NCI-H774 (cell line): ENCODE results near the gene OLFML1.

Source experiments
- DNase-seq: peaks from one replicate; lab custom pipeline; 2025; lab: John Stamatoyannopoulos, UW

Gene OLFML1

DNA sequence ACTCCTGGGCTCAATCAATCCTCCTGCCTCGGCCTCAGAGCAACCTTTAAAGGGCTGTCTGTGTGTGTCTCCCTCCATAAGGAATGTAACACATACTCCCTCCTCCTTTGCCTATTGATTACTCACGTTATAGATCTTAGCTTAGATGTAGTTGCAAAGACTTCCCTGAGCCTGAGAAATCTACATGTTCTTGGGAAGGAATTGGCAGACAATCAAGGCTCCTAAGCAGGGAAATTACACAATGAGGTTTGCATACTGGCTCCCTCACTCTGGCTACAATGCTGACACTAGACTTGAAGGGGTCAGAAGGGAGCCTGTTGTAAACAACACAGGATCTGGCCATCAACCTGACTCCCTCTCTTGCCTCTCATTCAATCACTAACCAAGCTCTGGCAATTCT is 5.2 kb upstream of the OLFML1 start:
- DNase-seq = no peak

DNA sequence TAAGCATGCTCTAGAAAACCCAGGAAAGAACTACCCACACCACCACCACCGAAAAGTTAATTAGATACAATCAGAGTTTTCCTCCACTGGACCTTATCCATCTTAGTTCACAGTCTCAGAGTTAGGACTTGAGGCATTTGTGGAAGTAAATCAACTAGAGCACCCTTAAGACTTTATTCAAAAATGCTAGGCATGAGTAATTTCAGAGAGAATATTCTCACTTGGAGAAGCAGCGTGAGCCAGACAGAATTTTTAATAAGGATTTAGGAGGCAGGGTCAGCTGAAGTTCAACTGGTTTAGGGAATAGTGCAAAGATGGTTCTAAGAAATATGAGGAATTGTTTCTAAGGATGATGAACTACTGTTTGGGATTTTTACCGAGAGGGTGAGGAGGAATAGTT is 1.2 kb upstream of the OLFML1 start:
- no peak for DNase-seq

DNA sequence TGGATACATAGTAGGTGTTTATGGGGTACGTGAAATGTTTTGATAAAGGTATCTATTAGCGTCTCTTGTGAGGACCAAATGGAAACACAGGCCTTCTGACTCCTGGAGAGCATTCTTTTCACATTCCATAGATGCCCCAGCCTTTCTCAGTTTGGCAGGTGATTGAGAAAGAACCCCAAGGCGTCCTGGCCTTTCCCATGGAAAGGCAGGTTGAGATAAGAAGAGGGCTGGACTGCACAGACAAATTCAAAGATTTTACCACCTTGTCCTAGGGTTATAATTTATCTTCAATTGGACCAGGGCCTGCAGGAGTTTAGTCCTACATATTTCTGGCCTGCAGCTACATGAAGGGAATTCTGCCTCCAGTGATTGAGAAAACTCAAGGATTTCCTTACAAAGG is 661 bp upstream of the OLFML1 start:
- DNase-seq = no peak

DNA sequence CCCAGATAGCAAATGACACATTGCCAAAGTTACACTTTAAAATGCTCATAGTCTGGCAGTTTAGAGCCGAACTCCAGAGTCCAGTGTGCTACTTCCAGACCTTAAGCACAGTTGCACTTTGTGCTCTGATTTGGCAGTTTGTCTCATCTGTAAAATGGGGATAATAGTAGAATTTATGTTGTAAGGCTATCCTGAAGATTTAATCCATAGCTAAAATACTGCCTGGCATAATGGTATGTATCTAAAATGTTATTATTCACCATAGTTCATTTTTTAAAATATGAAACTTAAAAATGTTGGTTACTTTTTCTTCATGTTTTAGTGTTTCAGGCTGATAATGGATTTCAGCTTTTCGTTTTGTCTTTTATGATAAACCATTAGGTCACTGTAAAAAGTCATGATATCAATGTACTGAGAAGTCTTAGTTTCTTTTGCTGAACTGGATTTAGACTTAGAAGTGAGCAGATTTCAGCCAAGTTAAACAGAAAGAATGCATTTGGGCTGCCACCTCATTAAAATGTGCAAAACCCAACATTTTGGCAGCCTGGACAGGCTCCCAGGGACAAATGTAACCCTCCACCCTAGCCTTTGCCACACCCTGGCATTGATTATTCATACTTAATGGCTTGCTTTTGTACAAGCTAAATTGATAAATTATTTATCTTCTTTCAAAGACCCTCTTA is 933 bp downstream of the OLFML1 start:
- no peak for DNase-seq

DNA sequence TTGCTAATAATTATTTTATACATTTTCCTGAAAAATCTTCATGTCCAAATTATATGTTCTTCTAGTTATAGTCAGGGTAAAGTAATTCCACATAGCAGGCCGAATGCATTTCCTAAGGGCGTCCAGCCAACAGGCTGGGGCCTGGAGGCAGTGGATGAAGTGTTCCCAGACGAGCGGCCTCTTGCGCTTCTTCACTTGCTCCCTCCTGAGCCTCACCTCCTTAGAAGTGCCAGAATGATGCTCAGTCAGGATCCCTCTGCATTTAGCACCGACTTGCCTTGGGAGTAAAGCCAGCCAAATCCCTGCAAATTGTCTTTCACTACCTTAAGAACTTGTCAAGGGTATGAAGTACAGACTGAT is 1.5 kb downstream of the OLFML1 start:
- no peak for DNase-seq

DNA sequence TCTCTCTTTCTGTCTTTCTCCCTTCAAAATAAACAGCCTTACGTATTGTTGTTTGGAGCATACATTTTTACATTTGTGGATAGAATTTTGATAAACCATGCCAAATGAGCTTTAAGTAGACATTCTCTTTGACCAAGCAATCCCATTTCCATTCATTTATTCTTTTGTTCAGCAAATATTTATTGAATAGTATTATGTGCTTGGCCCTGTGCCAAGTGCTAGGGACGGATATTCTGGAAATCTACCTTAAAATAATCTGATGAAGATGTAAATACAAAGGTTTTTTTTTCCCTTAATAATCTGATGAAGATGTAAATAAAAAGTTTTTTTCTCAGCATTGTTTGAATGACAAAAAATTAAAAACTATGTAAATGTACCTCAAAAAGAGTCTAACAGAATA is 2.1 kb downstream of the OLFML1 start:
- DNase-seq = no peak

DNA sequence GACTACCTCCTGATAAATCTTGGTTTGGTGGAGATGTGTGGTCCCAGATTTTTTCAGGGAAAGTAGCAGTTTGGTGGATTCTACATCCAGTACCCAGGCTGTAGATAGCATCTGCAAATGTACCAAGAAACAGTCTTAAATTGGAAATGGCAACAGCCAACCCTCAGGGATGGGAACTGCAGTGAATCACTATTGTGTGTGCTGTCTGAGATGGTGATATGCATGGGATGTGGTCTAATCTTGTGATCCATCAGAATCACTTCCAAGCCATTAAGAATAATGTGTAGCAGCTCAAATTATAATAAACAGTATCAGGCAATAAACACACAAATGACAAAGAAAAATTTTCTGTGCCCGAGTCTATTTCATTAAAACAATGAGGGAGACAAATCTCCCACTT is 3.4 kb downstream of the OLFML1 start:
- DNase-seq = no peak

DNA sequence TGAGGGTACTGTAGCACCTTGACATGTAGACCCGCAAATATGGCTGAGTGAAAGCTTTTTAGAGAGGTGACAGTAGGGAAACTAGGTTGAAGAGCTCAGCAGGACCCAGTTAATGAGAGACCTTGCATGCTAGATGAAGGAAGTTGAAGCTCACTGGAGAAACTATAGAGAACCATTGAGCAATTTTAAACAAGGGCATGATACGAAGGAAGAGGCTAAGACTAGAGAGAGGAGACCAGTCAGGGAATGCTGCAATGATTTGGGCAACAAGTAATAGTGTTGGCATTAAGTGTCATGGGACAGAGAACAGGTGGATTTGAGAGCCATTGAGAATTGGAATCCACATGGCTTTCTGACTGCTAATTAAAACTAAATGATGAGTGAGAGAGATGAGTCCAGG is 4.1 kb downstream of the OLFML1 start:
- DNase-seq = no peak

DNA sequence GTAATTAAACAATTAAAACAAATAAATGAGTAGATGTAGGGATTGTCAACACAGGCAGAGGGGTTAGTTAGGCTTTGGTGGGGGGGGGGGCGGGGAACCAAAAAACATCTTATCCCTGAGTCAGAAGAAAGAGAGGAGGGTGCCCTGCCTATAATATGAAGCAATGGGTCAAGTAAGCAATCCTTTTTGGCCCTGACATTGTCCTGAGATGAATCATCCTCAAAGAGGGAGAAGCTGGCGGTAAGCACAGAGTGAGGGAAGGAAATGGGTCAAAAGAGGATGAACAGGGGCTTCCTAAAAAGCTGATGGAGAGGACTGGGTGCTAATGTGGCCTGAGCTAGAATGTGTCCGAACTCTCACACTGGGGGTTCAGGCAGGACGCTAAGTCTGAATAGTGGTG is 4.7 kb downstream of the OLFML1 start:
- no peak for DNase-seq

DNA sequence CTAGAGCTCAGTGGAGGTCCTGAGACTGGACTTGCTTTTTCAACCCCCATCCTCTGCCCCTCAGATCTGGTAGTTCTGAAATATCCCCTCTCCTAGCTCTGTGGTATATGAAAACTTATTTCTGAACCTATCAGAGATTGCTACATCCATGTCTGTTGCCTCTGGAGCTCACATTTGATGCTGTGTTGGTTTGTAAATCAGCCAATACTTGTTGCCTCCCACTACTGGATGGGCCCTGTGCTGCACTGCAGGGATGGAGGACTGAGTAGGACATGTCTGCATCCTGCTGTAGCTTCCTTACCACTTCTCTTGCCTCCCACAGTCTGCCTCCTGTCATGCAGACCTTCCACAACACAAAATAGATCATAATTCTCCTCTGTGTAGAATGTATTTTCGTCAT is 5.2 kb downstream of the OLFML1 start:
- DNase-seq = no peak

DNA sequence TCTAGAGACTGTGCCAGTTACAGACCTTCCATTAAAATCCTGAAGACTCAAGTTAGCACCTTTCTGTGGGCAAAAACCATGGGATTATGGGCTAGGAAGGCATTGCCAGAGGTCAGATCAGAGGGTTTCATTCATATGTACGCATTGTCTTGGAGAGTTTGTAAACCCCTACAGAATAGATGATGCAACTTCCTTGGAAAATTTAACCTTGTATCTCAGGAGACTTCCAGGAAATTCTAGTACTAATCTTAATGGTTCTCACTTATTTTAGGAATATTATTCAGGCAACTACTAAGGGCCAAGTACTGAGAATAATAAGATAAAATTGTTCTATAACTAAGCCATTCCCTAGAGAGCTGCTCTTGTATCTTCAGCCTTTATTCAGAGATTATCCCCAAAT is 6.9 kb downstream of the OLFML1 start:
- no peak for DNase-seq

DNA sequence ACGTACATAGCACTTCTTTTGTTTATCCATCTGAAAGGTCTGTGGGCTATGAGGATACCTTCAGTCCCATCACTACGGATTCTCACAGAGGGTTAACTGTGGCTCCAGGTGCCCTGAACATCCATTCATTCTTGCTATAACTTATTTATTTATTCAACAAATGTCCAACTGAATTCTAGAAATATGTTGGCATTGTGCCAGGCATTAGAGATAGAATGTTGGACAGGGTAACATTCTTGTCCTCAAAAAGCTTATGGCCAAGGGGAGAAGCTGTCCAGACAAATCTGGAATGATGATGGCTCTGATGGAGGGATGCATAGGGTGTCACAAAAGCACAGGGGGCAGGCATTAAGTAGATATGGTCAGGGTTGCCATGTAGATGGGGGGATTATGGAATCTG is 8.4 kb downstream of the OLFML1 start:
- DNase-seq = no peak

DNA sequence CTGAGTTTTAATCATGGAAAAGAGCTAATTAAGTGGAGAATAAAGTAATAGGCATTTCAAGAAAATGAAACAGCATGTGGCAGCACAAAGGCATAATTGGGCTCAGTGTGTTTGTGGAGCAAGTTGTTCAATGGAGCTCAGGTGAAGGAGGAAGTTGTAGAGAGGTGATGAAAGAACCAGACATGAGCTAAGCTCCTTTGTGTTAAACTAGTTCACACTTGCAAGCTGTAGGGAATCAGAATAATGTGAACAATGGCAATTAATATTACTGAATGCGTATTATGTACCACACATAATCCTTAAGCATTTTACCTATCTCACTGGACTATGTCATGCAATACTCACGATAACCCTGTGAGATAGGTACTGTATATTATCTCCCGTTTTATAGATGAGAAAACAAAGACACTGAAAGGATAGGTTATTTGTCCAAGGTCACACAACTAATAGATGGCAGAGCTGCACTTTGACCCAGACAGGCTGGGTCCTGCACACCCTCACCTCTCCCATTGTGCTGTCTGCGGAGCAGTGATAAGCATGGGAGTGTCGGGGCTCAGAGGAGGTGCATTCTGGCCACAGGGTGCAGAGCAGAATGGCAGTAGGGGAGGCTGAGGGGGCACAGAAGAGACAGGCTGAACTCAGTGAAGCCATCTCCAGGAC is 8.9 kb downstream of the OLFML1 start:
- no peak for DNase-seq

DNA sequence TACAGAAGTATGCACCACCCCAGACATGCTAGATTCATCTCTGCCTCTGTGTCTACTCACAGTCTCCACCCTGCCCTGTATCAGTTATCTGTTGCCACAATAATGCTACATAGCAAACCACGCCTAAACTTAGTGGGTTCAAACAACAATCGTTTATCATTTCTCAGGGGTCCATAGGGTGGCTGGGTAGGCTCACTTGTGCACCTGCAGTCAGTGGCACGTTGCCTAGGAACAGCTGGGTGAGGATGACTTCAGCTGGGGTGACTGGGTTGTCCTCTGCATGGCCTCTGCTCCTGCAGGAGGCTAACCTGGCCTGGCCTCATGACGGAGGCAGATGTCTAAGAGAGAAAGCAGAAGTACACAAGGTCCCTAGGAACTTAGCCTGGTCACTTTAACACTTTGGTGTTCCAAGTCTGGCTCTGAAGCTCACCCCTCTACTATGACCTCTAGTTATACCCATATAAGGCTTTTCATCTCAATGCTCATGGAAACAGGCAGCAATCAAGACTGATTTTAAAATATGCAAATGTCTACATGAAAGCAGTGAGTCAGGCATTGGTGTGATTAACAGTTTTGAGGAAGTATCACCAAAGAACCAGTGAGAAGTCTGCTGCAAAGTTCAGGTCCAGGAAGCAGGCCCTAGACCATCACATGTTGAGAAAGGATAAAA is 10.7 kb downstream of the OLFML1 start:
- no peak for DNase-seq

DNA sequence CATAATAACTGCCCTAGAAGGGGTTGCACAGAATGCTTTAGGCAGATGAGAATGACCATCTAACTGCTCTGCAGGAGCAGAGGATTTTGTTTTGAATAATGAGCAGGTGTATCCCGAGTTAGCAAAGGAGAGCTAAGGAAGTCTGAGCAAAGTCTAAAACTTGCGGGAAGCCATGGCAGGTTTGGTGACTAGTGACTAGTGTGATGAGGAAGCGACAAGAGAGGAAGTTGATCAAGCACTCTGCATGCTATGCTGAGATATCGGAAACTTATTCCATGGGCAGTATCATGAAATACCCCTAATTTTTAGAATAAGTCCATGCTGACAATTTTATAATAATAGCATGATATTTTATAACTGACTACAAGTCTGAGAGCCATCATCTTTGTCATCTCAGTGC is 12.9 kb downstream of the OLFML1 start:
- no peak for DNase-seq

DNA sequence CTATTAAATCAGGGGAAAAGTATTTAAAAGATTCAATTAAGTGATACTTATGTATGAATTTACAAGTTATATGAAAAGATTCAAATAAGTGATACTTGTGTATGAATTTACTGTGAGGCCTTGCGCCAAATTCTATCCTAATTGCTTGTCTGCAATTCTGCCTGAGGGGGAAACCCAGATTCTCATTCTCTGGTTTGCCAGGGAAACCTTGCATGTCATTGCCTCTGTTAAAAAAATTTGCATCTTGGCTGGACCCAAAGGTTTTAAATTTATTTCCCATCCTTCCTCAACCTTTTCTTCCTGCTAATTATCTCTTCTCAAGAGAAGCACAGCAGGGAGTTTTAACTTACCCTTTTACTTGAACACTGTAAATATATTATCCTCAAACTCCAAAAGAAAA is 13.8 kb downstream of the OLFML1 start:
- no peak for DNase-seq

DNA sequence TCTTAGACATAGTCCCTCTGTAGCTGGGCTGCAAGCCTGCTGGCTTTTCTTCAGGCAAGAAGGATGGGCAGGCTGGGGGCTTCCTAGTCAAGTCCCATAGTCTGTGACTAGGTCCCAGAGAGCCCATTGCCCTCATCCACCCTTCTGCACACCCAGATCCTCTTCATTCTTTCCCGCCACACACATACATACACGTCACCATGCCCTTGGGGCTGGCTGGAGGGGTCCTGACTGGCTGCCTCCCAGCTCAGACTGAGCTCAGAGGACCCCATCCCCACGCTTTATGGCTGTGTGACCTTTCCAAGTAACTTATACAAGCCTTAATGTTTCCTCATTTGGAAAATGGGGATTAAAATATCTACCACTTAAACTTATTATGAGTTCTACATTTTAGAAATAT is 14.9 kb downstream of the OLFML1 start:
- no peak for DNase-seq

DNA sequence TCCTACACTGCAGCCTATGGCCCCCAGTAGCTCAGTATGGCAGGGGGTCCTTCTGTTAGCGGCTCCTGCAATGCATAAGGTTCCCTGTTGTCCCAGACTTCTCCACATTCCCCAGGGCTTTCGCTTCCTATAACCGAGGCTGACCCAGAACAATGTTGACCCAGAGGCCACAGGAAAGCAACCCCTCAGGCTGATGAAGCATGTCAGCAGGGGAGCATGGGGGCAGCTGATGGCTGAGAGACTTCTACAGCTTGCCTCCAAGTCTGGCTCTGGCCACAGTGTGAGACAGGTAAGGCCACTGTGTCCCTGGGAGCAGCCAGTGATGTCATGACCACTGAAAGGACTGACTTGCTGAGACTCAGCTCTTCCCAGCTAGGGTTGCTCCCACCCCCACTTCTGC is 15.9 kb downstream of the OLFML1 start:
- DNase-seq = no peak

DNA sequence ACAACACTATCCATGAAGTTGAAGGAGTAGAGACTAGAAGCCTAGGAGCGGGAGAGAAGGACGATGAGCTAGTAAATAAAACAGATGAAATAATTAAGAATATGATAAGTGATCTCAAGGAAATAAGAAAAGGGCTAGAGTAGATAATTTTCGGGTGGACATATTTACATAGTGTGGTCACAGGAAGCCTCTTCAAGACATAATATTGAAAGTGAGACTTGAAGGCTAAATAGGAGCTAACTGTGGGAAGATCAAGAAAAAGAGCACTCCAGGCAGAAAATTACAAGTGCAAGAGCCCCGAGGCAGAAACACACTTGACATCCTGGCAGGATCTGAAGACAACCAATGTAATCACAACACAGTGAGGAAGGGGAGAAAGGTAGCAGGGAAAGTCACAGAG is 16.6 kb downstream of the OLFML1 start:
- DNase-seq = no peak

DNA sequence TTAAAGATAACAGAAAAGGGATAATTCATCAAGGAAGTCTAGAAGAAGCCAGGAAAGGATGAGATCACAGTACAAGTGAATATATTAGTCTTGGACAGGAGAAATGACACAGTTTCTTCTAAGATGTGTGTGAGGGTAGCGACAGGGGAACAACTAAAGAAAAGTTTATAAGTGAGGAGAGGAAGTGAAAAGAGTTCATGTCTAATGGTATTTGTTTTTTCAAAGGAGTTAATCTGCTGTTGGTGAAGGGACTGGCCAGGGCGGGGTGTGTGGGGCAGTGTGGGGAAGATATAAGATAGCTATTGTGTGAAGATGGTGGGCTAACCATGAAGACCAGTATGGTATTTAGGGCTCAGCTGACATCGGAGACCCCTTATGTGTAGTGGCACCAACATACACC is 20.9 kb downstream of the OLFML1 start:
- no peak for DNase-seq

DNA sequence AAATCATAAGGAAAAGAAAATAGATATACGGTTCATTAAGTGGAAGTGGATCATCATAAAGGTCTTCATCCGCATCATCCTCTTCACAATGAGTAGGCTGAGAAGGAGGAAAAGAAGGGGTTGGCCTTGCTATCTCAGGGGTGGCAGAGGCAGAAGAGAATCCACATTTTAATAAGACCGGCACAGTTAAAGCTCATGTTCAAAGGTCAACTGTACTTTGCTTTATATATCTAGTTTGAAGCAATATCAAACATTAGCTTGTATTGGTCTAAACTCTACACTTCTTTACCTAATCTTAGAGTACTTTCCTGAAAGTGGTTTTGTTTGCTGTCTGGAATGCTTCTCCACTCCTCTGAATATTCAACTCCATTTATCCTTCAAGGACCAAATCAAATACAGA is 22.8 kb downstream of the OLFML1 start:
- no peak for DNase-seq

DNA sequence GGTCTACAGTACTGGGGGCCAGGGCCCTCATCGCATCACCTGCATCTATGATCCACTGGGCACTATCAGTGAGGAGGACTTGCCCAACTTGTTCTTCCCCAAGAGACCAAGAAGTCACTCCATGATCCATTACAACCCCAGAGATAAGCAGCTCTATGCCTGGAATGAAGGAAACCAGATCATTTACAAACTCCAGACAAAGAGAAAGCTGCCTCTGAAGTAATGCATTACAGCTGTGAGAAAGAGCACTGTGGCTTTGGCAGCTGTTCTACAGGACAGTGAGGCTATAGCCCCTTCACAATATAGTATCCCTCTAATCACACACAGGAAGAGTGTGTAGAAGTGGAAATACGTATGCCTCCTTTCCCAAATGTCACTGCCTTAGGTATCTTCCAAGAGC is 24.7 kb downstream of the OLFML1 start:
- DNase-seq = no peak

DNA sequence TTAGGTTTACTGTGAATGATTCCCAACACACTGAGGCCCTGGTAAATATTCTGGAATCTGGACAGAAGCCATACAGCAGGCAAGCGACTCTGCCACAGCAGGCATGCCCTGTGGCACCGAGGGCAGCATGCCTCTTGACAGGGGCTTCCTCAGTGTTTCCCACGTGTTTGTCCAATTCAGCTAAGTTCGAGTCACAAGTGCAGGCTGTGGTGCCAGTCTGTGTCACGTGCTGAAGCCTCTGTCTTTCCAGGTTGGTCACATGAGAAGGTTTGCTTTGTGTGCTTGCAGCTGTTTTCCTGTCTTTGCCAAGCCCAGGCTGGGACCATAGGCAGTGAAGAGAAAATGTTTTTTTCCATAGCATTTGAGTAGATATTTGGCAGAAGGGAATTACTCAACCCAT is 26.1 kb downstream of the OLFML1 start:
- peak; percentile 81 for DNase-seq
